Adipocyte (in vitro differentiated cells): Measurements from ENCODE around the gene YBX3.
A peak's percentile ranks its signal among the peaks of the same experiment; 100 is the strongest.
"Not testable (repeated sequence)": the region's sequence is repeated elsewhere in the genome, so short reads cannot be mapped to it uniquely, and the experiment has no call there.

Experiments used
- DNase-seq: peaks from one replicate; pipeline ENCODE4 v3.0.0-alpha.2; 2015; ENCODE audit warnings: low read depth
- H3K27me3 ChIP-seq: replicated peaks from 2 replicates; pipeline ENCODE4 v1.7.0; 2013; ENCODE audit warnings: mild to moderate bottlenecking, low read length, moderate library complexity; ENCODE audit not compliant: control insufficient read depth, insufficient read depth
- H3K36me3 ChIP-seq: 2 replicates; pipeline ENCODE4 v1.7.0; 2013; ENCODE audit warnings: low read length, mild to moderate bottlenecking, moderate library complexity; ENCODE audit not compliant: control insufficient read depth, insufficient read depth, severe bottlenecking
- H3K4me1 ChIP-seq: 2 replicates; pipeline ENCODE4 v1.7.0; 2013; ENCODE audit warnings: mild to moderate bottlenecking, low read length, moderate library complexity; ENCODE audit not compliant: control insufficient read depth, insufficient read depth
- H3K4me3 ChIP-seq: 2 replicates; pipeline ENCODE4 v1.7.0; 2013; ENCODE audit warnings: mild to moderate bottlenecking, low read length, moderate library complexity
- H3K9ac ChIP-seq: 2 replicates; pipeline ENCODE4 v1.7.0; 2013; ENCODE audit warnings: mild to moderate bottlenecking, low read length, moderate library complexity
- H3K9me3 ChIP-seq: 2 replicates; pipeline ENCODE4 v1.7.0; 2013; ENCODE audit warnings: mild to moderate bottlenecking, low read length, moderate library complexity; ENCODE audit not compliant: control insufficient read depth

The YBX3 gene

DNA sequence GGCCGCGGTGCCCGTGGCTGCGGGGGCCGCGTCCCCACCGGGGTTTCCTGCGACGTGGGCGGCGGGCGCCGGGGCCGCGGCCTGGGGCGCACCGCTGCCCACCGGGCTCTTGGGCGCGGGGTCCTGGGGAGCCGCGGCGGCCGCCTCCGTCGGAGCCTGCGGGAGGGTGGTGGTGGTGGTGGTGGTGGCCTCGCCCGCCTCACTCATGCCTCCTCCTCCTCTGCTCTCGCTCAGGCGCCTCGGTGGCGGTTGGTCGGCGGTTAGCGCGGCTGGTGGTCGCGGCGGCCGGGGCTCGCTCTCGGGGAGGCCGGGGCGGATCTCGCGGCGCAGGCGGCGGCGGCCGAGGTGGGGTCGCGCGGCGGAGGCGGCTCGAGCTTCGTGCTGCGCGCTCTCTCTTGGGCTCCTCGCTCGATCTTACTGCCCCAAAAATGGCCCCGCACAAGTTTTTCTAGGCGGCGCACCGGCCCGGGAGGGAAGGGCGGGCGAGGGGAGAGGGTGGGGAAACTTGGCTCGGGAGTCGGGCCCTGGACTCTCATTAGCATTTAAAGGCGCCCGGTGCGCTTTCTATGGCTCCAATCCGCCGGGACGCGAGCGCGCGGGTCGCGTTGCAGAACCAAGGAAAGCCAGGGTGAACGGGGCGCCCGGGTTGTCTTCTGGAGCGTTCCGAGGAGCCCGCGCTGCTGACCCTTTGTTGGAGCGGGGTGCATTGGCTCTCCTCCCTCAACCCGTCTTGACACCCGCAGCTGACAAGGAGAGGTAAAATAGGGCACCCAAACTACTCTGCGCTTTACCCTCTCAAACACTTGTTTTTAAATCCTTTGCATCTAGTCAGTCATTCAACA is at the start of gene YBX3:
YBX3 (minus strand) TSS at position 419 of the 842 bp plus-strand sequence; CDS start at position 207, 212 bp downstream.
- Histone ChIP-seq H3K9me3 (no peaks in the 10 kb centered on the region), H3K4me3 (peak within 1 kb of the TSS; percentile 90), H3K36me3 (no peaks in the 10 kb centered on the region), H3K9ac (peak within 1 kb of the TSS; percentile 94), H3K27me3 (no peaks in the 10 kb centered on the region), H3K4me1 (peaks cover 43% of the 10 kb centered on the region)
- peak; percentile 95 for DNase-seq

DNA sequence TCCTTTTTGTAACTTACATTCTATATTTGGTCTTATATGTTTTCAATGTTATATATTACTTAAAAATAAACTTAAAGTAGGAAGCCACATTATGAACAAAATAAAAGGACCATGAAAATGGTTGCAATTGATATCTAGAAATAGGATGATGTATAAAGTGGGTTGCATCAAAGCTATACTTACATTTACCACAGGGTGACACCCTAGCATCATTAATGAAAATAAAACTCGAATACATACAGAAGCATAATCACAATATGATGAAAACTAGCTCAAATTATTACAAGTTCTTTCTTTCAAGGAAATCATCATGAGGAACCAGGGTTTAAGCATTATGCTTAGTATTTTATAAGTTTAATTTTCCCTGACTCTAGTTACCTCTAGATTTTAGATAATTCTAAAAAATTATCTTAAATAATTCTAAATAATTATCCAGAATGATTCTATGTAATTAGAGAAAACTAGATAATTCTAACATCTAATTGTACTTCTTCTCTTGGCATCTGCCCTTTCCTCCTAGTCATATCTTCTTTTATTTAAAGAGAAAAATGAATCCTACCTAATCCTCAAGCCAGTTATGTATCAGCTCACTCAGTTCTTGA is 48.1 kb upstream of the YBX3 start:
- no peak overlapping the region for H3K4me3 ChIP-seq
- H3K9ac ChIP-seq: no peak overlapping the region
- H3K4me1 ChIP-seq: no peaks in the 10 kb centered on the region
- peak; percentile 77 for DNase-seq
- peaks cover 45% of the 10 kb centered on the region for H3K27me3 ChIP-seq
- H3K9me3 ChIP-seq: no peaks in the 10 kb centered on the region
- H3K36me3 ChIP-seq: no peaks in the 10 kb centered on the region

- Histone ChIP-seq H3K36me3 (no peaks in the 10 kb centered on the region), H3K9ac (no peak overlapping the region), H3K9me3 (peaks cover 30% of the 10 kb centered on the region), H3K4me3 (no peak overlapping the region), H3K27me3 (peaks cover 10% of the 10 kb centered on the region), H3K4me1 (no peaks in the 10 kb centered on the region)
- DNase-seq: no peak
Measured at GRCh38 chr12:10759657-10760056, 36.5 kb upstream of the YBX3 start.

GRCh38 chr12:10756194-10756593 is 33.1 kb upstream of the YBX3 start:
- DNase-seq: no peak
- Histone ChIP-seq H3K27me3 (peaks cover 4% of the 10 kb centered on the region), H3K4me3 (no peak overlapping the region), H3K36me3 (no peaks in the 10 kb centered on the region), H3K9ac (no peak overlapping the region), H3K9me3 (peaks cover 21% of the 10 kb centered on the region), H3K4me1 (no peaks in the 10 kb centered on the region)

- Histone ChIP-seq H3K9me3 (peaks cover 21% of the 10 kb centered on the region), H3K36me3 (no peaks in the 10 kb centered on the region), H3K4me1 (no peaks in the 10 kb centered on the region), H3K27me3 (peaks cover 5% of the 10 kb centered on the region), H3K9ac (no peak overlapping the region), H3K4me3 (no peak overlapping the region)
- DNase-seq: peak; percentile 22
Measured at GRCh38 chr12:10753059-10753458, 29.9 kb upstream of the YBX3 start.

DNA sequence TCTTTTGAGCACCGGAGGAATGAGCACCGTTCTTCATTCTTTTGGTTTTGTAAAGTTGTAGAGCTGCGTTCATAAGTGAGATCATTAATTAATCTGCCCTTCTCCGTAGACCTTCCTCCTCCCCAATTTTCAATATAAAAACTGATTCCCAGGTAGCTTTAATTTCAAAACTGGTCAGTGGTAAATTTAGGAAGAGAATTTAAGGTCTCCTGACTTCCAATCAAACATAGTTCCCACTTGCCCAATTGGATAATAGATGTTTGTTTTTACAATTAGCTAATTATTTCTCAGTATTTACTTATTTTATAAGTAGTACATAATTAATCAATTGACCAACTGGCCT is 27.2 kb upstream of the YBX3 start:
- H3K36me3 ChIP-seq: no peaks in the 10 kb centered on the region
- H3K4me3 ChIP-seq: peak overlapping the region; percentile 35
- H3K4me1 ChIP-seq: no peaks in the 10 kb centered on the region
- H3K9me3 ChIP-seq: peaks cover under 1% of the 10 kb centered on the region
- H3K27me3 ChIP-seq: peaks cover 10% of the 10 kb centered on the region
- DNase-seq: no peak
- H3K9ac ChIP-seq: peak overlapping the region; percentile 37

- H3K9ac ChIP-seq: peak overlapping the region; percentile 63
- no peaks in the 10 kb centered on the region for H3K36me3 ChIP-seq
- no peaks in the 10 kb centered on the region for H3K9me3 ChIP-seq
- peak; percentile 98 for DNase-seq
- H3K27me3 ChIP-seq: peaks cover 10% of the 10 kb centered on the region
- peak overlapping the region; percentile 73 for H3K4me3 ChIP-seq
- H3K4me1 ChIP-seq: no peaks in the 10 kb centered on the region
Measured at GRCh38 chr12:10749700-10750384, 26.7 kb upstream of the YBX3 start.

- H3K9ac ChIP-seq: no peak overlapping the region
- no peaks in the 10 kb centered on the region for H3K4me1 ChIP-seq
- H3K27me3 ChIP-seq: peaks cover 10% of the 10 kb centered on the region
- no peak for DNase-seq
- H3K9me3 ChIP-seq: no peaks in the 10 kb centered on the region
- no peaks in the 10 kb centered on the region for H3K36me3 ChIP-seq
- no peak overlapping the region for H3K4me3 ChIP-seq
Measured at GRCh38 chr12:10747730-10748129, 24.6 kb upstream of the YBX3 start.

GRCh38 chr12:10743420-10743819 is 20.3 kb upstream of the YBX3 start:
- H3K9me3 ChIP-seq, DNase-seq, H3K4me3 ChIP-seq, H3K36me3 ChIP-seq, H3K27me3 ChIP-seq, H3K4me1 ChIP-seq, H3K9ac ChIP-seq: not testable (repeated sequence)

- DNase-seq: no peak
- Histone ChIP-seq H3K4me1 (no peaks in the 10 kb centered on the region), H3K9ac (no peak overlapping the region)
Measured at GRCh38 chr12:10741845-10742244, 18.7 kb upstream of the YBX3 start.

GRCh38 chr12:10740182-10740581 is 17.1 kb upstream of the YBX3 start:
- DNase-seq: no peak
- Histone ChIP-seq H3K4me3 (no peak overlapping the region), H3K27me3 (peaks cover 4% of the 10 kb centered on the region), H3K36me3 (no peaks in the 10 kb centered on the region), H3K4me1 (no peaks in the 10 kb centered on the region), H3K9me3 (no peaks in the 10 kb centered on the region), H3K9ac (no peak overlapping the region)

More at GRCh38 chr12:10741845-10742244, 18.7 kb upstream of the YBX3 start:
- Histone ChIP-seq H3K9me3 (no peaks in the 10 kb centered on the region), H3K4me3 (no peak overlapping the region), H3K27me3 (no peaks in the 10 kb centered on the region), H3K36me3 (no peaks in the 10 kb centered on the region)
